ENCODE measurements around the gene MTX1. TPM values are rescaled to one million over a fixed set of nuclear protein-coding genes. Genes with fewer than 3 reads are reported as not detected.

MTX1 gene
- total and polyA plus RNA-seq, 2 donors (not counting 1 experiment from before 2014, with no cell fraction given), result 42.2 to 46.6 TPM

- no peaks in the 10 kb centered on the region for H3K9me3 ChIP-seq (ENCODE audit: control insufficient read depth, insufficient read depth, low read depth, low read length)
- no peak for DNase-seq (ENCODE audit: low read depth in 2 of 2)
These were observed 36.4 kb upstream of the MTX1 start for GRCh38 chr1:155171836-155172731.

GRCh38 chr1:155172732-155173477, 35.6 kb upstream of the MTX1 start, which contains the start of gene KRTCAP2:
TSS of gene KRTCAP2 (minus strand) at chr1:155173304. CDS start at chr1:155173224, 80 bp downstream.
- peak within 1 kb of the TSS; percentile 96 for H3K9ac ChIP-seq (ENCODE audit: insufficient read depth, low read length)
- H4K20me1 ChIP-seq (ENCODE audit: control insufficient read depth, extremely low read depth, insufficient read depth, low read length), result no peaks in the 10 kb centered on the region
- peak within 1 kb of the TSS; percentile 76 to 97 (median 94) for H3K4me3 ChIP-seq (replicated peaks in 1 of 4; ENCODE audit: control extremely low read depth in 1 of 4, insufficient read depth in 1 of 4, low read depth in 3 of 4, low read length in 4 of 4)
- peaks cover 11% of the 10 kb centered on the region for H3K79me2 ChIP-seq (ENCODE audit: control insufficient read depth, insufficient read depth, low read length)
- H3K27ac ChIP-seq (ENCODE audit: insufficient read depth, low read length), result peak within 1 kb of the TSS; percentile 98
- TF ChIP-seq CTCF (conservative IDR thresholded peaks at IDR 0.05 in 1 of 2, IDR thresholded peaks at IDR 0.05 in 1 of 2; ENCODE audit: low read depth in 1 of 2, low read length in 2 of 2) (peak; percentile 80 to 90), EZH2 (IDR thresholded peaks at IDR 0.05; ENCODE audit: low read length, missing control alignments) (no peak)
- no peaks in the 10 kb centered on the region for H3K9me3 ChIP-seq (ENCODE audit: control insufficient read depth, insufficient read depth, low read depth, low read length)
- H2AFZ ChIP-seq (ENCODE audit: low read length), result peak within 1 kb of the TSS; percentile 88
- H3K4me1 ChIP-seq (ENCODE audit: control insufficient read depth, extremely low read depth, insufficient read depth, low read length), result peaks cover 8% of the 10 kb centered on the region
- peak within 1 kb of the TSS; percentile 95 for H3K4me2 ChIP-seq (ENCODE audit: extremely low read depth, insufficient read depth, low read length)
- peak; percentile 92 to 96 for DNase-seq (ENCODE audit: low read depth in 2 of 2)
- H3K36me3 ChIP-seq (ENCODE audit: control insufficient read depth, insufficient read depth, low read length), result peaks cover 10% of the 10 kb centered on the region
- no peaks in the 10 kb centered on the region for H3K27me3 ChIP-seq (ENCODE audit: control insufficient read depth, insufficient read depth, low read length)

More at GRCh38 chr1:155171836-155172731, 36.4 kb upstream of the MTX1 start:
- H3K36me3 ChIP-seq (ENCODE audit: control insufficient read depth, insufficient read depth, low read length), result peaks cover 3% of the 10 kb centered on the region
- no peaks in the 10 kb centered on the region for H3K27me3 ChIP-seq (ENCODE audit: control insufficient read depth, insufficient read depth, low read length)
- H3K9ac ChIP-seq (ENCODE audit: insufficient read depth, low read length), result peak overlapping the region; percentile 96
- peak overlapping the region; percentile 95 for H3K4me2 ChIP-seq (ENCODE audit: extremely low read depth, insufficient read depth, low read length)
- H3K79me2 ChIP-seq (ENCODE audit: control insufficient read depth, insufficient read depth, low read length), result peaks cover 11% of the 10 kb centered on the region
- peak overlapping the region; percentile 98 for H3K27ac ChIP-seq (ENCODE audit: insufficient read depth, low read length)
- no peaks in the 10 kb centered on the region for H4K20me1 ChIP-seq (ENCODE audit: control insufficient read depth, extremely low read depth, insufficient read depth, low read length)
- H3K4me3 ChIP-seq (replicated peaks in 1 of 4; ENCODE audit: control extremely low read depth in 1 of 4, insufficient read depth in 1 of 4, low read depth in 3 of 4, low read length in 4 of 4), result peak overlapping the region; percentile 76 to 97 (median 94)
- TF ChIP-seq CTCF (conservative IDR thresholded peaks at IDR 0.05 in 1 of 2, IDR thresholded peaks at IDR 0.05 in 1 of 2; ENCODE audit: low read depth in 1 of 2, low read length in 2 of 2), result no peak
- no peak for TF ChIP-seq EZH2 (IDR thresholded peaks at IDR 0.05; ENCODE audit: low read length, missing control alignments)
- H2AFZ ChIP-seq (ENCODE audit: low read length), result peak overlapping the region; percentile 82
- H3K4me1 ChIP-seq (ENCODE audit: control insufficient read depth, extremely low read depth, insufficient read depth, low read length), result peaks cover 12% of the 10 kb centered on the region
